HepG2 (cell line): ENCODE measurements around the gene CNTNAP1. TPM values are rescaled to one million over a fixed set of nuclear protein-coding genes. Genes with fewer than 3 reads are reported as not detected.
A peak's percentile ranks its signal among the peaks of the same experiment; 100 is the strongest.

Experiments
- EP300 ChIP-seq, 3 experiments: sonication (generic) in 1 of 3; formaldehyde crosslinking in 1 of 3; IDR thresholded peaks; 2 replicates each; pipeline versions ENCODE4 v1.5.1 to v1.6.1; 2011 to 2020; ENCODE audit warnings: low read depth in 2 of 3, low read length in 2 of 3, borderline replicate concordance in 1 of 3, improper control_type of control experiment in 1 of 3, mild to moderate bottlenecking in 1 of 3, missing genetic modification reagents in 1 of 3, moderate library complexity in 1 of 3
- ETS1 ChIP-seq: sonication (generic); formaldehyde crosslinking; IDR thresholded peaks from 2 replicates; pipeline ENCODE4 v1.4.0; 2020; ENCODE audit warnings: missing genetic modification reagents
- REXO4 ChIP-seq: sonication (generic); formaldehyde crosslinking; IDR thresholded peaks from 2 replicates; pipeline ENCODE4 v1.8.0; 2022; ENCODE audit warnings: missing genetic modification reagents, mild to moderate bottlenecking, borderline replicate concordance
- TAF1 ChIP-seq: sonication (generic); formaldehyde crosslinking; IDR thresholded peaks from 2 replicates; pipeline ENCODE4 v1.4.0; 2020; ENCODE audit warnings: missing genetic modification reagents
- TOPORS ChIP-seq: sonication (generic); formaldehyde crosslinking; IDR thresholded peaks from 2 replicates; pipeline ENCODE4 v1.8.0; 2023; ENCODE audit warnings: mild to moderate bottlenecking, missing genetic modification reagents
- TRIM22 ChIP-seq: fragments of 450-650 bp; IDR thresholded peaks from 2 replicates; pipeline ENCODE4 v1.6.1; 2017
- ZBTB44 ChIP-seq: sonication (generic); formaldehyde crosslinking; IDR thresholded peaks from 2 replicates; pipeline ENCODE4 v1.4.0; 2020; ENCODE audit warnings: missing genetic modification reagents
- ZNF142 ChIP-seq: sonication (generic); formaldehyde crosslinking; IDR thresholded peaks from 2 replicates; pipeline ENCODE4 v1.4.0; 2020; ENCODE audit warnings: missing genetic modification reagents
- ZNF232 ChIP-seq: sonication (generic); formaldehyde crosslinking; IDR thresholded peaks from 2 replicates; pipeline ENCODE4 v1.4.0; 2020; ENCODE audit warnings: missing genetic modification reagents, borderline replicate concordance
- ZNF343 ChIP-seq: sonication (generic); formaldehyde crosslinking; IDR thresholded peaks from 2 replicates; pipeline ENCODE4 v1.4.0; 2020; ENCODE audit warnings: mild to moderate bottlenecking, missing genetic modification reagents
- ZNF431 ChIP-seq: sonication (generic); formaldehyde crosslinking; IDR thresholded peaks from 2 replicates; pipeline ENCODE4 v1.9.0; 2022; ENCODE audit warnings: missing genetic modification reagents, low read depth, mild to moderate bottlenecking, borderline replicate concordance
- ZNF530 ChIP-seq: sonication (generic); formaldehyde crosslinking; IDR thresholded peaks from 2 replicates; pipeline ENCODE4 v1.5.0; 2020; ENCODE audit warnings: low read depth, mild to moderate bottlenecking, missing genetic modification reagents
- polyA plus RNA-seq, 8 experiments: library from polyadenylated mRNA; depleted of rRNA in 3 of 8; stranded (reverse) in 7 of 8; unstranded in 1 of 8; fragments of >200 nt; fragmentation: Illumina TruSeq in 4 of 8; extraction: Trizol in 4 of 8; gene quantifications; 2 replicates each; pipeline versions ENCODE4 v1.2.1 to v1.2.3, GENCODE V29; 2011 to 2016; ENCODE audit warnings: low read depth in 4 of 8, missing spikeins in 1 of 8, mixed read lengths in 1 of 8; ENCODE audit not compliant: insufficient read depth in 1 of 8
- total RNA-seq, 5 experiments: library from RNA; depleted of rRNA; stranded (reverse); fragments of >200 nt; fragmentation: Illumina TruSeq; extraction: Trizol; gene quantifications; 2 replicates each; pipeline ENCODE4 v1.2.3, GENCODE V29; 2016; ENCODE audit warnings: low read depth in 1 of 5

Gene CNTNAP1
- total and polyA plus RNA-seq, 2 of the 13 experiments (the other 11 are each of a cell fraction or from before 2014, with no cell fraction given): 4.5 to 7.7 TPM

DNA sequence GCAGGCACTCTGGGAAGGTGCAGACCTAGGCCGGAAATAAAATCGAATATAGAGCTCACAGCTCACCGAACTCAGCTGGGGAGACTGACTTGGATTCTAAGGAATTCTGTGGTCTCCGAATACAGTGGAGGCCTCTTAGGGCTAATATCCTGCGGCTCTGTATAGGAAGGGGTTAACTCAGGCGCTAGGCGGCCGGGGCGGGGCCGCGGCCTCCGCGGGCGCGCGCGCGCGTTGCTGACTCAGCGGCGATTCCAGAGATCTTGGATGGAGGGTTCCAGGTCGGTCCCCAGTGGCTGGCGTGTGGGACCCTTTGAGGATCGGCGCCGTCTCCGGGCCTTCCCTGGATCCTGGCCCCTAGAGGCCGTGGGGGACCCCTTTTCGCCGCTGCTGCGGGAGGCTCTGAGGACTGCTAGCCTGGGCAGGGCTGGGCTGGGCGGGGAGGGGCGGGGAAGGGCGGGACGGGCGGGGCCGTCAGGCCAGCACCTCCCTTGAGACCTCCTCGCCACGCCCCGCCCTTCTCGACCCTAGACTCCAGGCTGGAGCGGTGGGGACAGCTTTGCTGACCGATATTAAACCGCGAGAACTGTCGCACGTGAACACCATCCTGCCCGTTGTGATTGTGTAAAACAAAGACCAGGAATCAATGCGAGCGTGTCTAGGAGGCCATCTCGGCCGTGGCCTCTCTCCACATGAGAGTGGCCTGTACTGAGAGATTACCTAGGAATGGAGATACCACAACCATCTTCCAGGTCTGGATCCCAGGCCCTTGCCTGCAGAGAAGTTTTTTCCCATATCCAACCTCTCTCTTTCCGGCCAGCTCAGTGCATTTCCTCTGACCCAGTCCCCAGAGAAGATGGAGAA lies 4.2 kb upstream of the CNTNAP1 start (continued):
- TF ChIP-seq ZBTB44 (CRISPR knock-in tag): peak; percentile 77; the same call in 1 of the 2 replicates
- peak; percentile 80 for TF ChIP-seq ZNF142 (CRISPR knock-in tag)
- peak; percentile 31; the same call in 1 of the 2 replicates for TF ChIP-seq ZNF232 (CRISPR knock-in tag)
- no peak for TF ChIP-seq ETS1 (CRISPR knock-in tag)
- no peak for TF ChIP-seq REXO4 (CRISPR knock-in tag)
- 0 out of 2 replicates have a peak, but pooled peaks have one; percentile 42 for TF ChIP-seq ZNF343 (CRISPR knock-in tag)
- TF ChIP-seq TRIM22: no peak
- TF ChIP-seq TAF1 (CRISPR knock-in tag): peak; percentile 77
- TF ChIP-seq TOPORS: no peak
- 0 out of 2 replicates have a peak, but pooled peaks have one; percentile 72 for TF ChIP-seq ZNF431 (CRISPR knock-in tag)
- no peak for TF ChIP-seq ZNF530 (CRISPR knock-in tag)
- TF ChIP-seq EP300 (IDR thresholded peaks at IDR 0.05; ENCODE audit: low read depth in 2 of 2, low read length in 2 of 2): peak; percentile 18 to 39; a peak in 2 of 4 replicates
- no peak for TF ChIP-seq EP300 (CRISPR knock-in tag; IDR thresholded peaks at IDR 0.05; ENCODE audit: borderline replicate concordance)
